AML-193 (cell line): ENCODE data around the gene MEGF6.

ENCODE experiments used
- DNase-seq, 2 experiments: peaks; one replicate each; lab custom pipeline; 2025; lab: John Stamatoyannopoulos, UW

MEGF6 gene

DNA sequence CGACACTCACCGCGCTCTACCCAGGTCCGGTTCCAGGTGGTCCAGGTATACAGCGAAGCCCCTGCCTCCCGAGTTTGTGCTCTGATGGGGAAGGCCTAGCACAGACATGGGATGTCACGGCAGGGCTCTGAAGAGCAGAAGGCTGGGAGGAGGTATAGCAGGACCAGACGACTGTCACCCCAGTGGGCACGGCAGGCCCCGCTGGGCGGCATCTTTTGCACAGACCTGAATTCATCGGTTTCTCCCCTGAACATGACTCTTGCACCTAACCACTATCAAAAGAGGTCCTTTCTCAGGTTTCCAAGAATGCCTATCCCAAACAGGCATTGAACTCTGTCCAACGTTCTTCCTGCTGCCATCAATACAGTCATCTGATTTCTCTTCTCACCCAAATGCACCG lies 126.3 kb downstream of the MEGF6 start:
- no peak for DNase-seq

DNA sequence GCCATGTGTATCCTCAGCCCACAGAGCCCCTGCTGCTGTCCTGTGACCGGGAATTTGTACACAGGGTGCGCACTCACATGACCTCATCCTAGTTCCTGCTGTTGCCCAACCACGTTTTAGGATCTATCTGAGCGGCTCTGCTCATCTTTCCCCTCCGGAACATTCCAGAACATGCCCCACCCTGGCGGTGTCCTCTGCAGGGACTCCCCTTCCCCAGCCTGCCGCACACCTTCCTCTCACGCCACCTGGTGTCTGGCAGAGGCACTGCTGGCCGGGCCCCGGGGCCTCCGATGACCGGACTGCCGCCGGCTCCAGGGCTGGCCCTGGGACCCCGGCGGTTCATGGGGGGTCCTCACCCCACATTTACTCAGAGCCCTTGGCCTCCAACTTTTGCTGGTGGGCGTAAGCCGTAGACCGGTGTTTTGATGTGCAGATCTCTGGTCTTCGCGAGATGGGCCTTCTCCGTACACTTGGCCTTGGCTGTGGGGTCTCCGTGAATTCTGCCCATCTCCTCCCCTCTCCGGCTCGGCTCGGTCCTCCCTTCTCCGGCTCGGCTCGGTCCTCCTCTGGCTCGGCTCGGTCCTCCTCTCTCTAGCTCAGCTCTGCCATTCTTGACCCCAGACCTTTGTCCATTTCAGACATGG lies 127.4 kb downstream of the MEGF6 start:
- peak in 1 of 2 experiments; percentile 7 for DNase-seq

DNA sequence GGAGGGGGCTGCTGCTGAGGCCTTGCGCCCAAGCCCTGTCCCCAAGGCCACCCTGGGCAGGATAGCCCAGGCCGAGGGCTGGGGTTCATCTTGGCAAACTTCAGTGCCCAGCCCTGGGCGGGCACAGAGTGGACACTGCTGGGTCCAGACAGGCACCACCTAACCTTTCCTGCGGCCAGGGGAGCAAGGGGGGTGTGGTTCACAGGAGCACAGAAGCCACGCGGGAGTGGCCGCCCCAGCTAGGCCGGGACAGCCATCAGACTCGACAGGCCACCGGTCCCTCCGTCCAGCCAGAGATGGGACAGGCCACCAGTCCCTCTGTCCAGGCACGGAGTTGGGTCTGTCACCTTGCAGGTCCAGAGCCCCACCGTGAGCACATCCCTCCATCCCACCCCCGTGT lies 127.9 kb downstream of the MEGF6 start:
- DNase-seq, result no peak

DNA sequence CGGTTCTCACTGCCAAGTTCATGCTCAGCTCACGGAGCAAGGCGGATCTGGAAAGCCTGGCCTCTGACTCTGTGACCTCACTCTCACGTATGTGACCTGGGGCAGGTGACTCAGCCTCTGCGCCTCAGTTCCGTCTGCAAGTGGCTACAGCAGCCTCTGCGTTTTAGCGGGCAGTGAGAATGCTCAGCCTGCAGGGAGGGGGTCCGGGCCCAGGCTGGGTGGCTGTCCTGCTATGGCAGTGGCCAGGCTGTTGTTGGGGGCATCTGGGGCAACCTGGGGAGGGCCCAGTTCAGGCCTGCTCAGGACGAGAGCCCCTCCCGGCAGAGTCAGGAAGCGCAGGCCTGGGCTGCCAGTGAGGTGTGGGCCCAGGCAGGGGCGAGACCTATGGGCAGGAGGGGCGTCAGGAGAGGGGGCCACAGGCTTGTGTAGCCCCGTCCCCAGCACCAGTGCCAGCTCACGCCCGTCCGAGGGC lies 128.9 kb downstream of the MEGF6 start:
- no peak for DNase-seq

DNA sequence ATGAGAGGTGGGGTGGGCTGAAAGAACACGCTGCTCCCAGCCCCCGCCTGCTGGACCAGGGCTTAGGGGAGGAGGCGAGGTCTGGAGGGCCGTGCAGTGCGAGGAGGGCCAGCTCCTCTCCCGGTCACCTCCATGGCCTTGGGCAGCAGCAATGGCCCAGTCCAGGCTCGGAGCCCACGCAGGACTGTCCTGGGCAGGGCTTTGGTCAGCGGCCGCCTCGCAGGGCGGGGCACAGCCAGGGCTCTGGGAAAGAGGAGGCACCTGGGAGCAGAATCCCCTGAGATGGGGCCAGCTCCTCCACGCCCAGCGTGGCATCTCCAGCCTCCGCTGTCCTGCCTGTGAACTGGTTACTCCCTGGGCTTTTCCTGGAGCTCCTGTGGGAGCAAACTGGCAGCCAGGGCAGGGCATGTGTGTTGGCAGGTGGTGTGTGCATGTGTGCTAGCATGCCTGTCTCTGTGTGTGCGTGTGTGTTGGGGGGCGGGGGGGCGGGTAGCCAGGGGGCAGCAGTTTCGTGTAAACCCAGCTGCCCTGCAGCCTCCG lies 129.4 kb downstream of the MEGF6 start:
- DNase-seq, result no peak

DNA sequence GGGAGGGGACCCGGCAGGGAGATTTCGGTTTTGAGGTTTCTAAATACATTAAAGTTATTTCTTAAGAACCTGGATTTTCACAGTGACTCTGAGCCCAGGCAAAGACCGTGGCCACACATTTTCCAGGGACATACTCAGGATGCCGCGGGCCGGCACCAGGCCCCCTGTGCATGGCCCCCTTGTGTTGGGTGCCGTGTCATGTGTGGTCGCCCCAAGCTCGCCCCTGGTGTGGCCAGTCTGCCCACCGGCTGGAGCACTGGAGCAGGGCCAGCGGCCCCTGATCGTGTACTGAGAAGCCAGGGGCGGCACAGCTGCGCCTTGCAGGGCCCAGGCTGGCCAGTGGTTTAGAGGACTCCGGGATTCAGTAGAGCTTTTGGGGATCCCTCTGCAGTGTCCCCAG lies 130.3 kb downstream of the MEGF6 start:
- no peak for DNase-seq

DNA sequence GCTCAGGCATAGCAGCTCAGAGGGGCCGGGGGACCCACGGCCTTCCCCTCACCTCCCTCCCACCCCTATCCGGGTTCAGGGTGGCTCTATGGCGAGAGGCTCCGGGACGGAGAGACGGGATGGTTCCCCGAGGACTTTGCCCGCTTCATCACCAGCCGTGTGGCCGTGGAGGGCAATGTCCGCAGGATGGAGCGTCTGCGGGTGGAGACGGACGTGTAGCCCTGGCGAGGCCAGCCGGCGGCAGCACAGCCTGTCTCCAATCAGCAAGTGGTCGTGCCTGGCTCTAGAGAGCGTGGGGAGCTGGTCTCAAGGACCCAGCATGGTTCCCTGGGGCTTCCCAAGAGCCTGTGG lies 131.0 kb downstream of the MEGF6 start:
- DNase-seq, result no peak

DNA sequence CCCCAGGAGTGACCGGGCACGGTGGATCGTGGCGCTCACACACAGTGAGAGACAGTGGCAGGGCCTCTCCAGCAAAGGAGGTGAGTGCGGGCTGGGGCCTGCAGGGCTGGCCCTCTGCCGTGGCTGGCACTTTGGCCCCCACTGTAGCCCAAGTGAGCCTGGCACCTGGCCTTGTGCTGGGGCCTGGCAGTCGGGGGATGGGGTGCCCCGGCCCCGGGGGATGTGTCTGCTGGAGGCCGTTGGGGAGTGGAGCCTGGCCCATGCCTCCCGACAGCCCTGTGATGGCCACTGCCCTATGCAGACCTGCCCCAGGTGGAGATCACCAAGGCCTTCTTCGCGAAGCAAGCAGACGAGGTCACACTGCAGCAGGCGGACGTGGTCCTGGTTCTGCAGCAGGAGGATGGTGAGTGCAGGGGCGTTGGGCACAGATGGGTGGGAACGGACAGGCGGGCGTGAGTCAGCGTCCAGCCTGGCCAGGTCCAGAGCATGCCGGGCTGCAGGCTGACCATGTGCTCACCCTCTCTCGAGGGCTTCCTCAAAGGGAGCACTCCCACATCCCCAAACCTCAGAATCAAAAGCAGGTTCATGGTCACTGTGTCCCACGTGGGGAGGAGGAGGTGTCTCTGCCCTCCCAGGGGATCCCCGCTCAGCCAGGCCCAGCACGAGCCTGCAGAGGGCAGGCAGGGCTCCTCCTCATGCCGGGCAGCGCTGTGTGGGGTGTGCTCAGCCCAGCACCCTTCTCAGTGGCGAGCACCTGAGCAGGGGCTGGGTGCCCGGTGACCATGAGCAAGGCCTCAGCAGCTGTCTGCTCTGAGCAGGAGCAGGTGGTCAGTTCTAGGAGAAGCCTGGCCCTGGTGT lies 131.6 kb downstream of the MEGF6 start:
- DNase-seq, result no peak

DNA sequence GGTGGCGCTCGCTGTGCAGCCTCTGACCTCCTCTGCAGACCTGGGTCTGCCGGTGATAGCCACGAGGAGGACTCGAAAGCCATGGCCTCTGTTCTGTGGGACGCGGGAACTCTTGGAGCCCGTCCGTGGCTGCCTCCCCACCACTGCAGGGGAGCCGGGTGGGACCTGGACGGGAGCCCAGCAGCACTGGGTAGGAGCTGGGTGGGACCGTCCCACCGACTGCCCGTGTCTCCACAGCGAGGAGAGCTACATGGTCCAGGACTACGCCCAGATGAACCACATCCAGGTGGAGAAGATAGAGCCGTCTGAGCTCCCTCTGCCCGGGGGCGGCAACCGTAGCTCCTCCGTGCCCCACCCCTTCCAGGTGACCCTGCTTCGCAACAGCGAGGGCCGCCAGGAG lies 133.1 kb downstream of the MEGF6 start:
- DNase-seq, result no peak

DNA sequence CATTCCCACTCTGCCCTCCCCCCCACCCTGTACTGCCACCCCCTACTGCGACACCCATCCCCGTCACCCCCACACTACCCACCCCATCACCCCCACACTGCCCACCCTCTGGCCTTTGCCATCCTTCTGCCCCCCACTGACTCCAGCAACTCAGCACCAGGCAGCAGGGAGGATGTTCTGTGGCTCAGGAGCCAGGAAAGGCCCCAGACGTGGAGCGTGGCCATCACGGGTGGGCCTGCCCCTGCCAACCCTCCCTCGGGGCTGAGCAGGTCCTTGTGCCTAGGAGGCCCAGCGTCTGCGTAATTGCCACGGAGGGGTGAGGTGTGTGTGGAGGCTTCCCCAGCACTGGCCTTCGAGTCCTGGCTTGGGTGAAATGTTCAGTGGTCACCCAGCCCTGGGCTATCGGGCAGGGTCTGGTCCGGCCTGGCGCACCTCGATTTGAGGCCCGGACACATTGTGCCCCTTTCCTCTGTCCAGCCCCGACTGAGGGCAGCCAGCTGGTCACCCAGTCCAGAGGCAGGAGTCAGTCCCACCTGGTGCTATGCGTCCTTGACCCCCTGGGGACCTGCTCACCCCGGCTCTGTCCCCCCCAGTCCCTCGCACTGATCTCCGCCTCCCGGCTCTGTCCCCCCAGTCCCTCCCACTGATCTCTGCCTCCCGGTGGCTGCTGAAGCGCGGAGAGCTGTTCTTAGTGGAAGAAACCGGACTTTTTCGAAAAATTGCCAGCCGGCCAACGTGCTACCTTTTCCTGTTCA lies 133.9 kb downstream of the MEGF6 start:
- no peak for DNase-seq

DNA sequence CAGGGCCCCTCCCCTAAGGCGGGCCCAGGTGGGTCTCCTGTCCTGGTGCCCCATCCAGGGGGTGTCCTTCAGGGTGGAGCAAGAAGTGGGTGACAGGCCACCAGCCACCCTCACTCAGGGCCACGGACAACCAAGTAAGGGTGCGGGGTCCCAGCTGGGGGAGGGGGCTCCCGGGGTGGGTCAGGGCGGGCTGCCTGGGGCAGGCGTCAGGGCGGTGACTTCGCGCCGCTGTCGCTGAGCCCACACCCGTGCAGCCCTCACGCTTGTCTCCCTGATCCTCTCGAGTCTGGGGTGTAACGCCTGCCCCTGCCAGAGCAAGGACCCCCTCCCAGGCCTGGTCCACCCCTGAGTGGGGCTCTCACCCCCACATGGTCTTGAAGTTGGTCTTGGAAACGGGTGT lies 134.6 kb downstream of the MEGF6 start:
- no peak for DNase-seq

DNA sequence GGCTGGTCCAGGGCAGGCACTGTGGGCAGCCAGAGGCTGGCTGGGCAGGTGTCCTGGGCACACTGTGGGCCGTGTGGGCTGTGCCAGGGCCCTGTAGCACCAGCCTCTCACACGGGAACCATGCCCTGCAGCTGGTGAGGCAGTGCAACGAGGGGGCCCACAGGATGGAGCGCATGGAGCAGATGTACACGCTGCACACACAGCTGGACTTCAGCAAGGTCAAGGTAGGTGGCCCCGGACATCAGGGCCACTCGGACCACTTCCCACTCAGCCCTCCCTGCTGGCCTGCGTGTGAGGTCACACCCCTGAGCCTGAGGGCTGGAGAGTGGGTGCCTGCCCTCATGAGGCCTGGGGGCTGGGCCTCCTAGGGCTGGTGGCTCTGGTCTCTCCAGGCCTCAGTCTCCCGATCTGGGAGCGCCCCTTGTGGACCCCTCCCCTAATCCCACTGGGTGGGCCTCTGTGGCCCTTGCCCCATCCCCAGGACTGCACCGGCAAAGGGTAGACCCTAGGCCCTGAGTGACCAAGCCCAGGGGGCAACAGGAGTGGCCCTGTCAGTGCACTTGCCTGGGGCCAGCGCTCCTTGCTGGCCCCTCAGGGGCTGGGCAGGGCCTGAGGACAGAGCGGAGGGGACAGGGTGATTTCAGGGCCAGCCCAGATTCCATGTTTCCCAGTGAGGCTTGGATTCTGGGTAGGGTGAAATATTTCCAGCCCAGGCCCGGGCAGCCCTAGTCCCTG lies 135.3 kb downstream of the MEGF6 start:
- DNase-seq, result no peak

DNA sequence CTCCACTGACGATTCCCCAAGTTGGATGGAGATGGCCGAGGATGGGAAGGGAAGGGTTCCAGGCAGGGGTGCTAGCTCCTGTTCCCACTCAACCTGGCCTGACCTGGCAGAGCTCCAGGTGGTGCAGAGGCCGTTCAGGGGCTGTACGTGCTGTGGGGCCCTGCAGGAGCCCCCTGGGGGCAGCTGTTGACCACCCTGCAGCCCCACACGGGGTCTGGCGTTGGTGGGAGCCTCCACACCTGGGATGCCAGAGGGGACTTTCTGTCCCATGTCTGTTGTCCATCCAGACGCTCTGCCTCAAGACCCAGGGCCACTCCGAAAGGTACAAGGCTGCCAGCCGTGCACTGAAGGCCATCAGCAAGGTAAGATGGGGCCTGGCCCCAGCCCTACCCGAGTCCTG lies 136.9 kb downstream of the MEGF6 start:
- no peak for DNase-seq

DNA sequence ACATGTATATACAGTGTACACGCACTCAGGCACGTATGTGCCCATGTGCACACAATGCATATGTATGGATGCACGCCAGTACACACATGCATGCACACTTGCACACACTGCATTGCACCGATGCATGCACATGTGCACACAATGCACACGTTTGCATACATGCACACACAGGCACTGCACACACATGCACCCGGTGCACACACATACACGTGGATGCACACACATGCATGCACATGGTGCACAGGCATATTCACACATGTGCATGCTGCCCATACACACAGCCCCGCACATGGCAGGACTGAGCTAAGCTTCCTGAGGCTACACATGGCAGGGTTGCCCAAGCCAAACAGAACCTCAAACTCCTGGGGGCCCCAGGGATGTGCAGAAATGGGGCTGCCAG lies 137.3 kb downstream of the MEGF6 start:
- DNase-seq, result no peak

DNA sequence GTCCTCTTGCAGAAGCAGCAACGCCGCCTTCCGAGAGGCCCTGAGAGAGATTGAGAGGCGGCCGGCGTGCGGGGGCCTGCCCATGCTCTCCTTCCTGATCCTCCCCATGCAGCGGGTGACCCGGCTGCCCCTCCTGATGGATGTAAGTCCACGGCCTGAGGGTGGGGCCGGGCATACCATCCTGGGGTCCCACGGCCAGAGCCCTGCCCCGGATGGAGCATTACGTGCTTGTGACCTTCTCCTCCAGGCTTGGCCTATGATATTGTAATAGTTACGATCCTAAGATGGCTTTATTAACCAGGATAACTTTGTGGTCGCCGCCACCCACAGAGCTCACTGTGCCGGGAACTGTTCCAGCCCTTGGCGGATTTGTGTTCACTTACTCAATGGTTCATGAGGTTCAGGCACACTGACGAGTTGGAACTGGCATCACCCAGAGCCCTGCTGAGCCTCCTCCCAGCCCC lies 137.9 kb downstream of the MEGF6 start:
- DNase-seq, result no peak

DNA sequence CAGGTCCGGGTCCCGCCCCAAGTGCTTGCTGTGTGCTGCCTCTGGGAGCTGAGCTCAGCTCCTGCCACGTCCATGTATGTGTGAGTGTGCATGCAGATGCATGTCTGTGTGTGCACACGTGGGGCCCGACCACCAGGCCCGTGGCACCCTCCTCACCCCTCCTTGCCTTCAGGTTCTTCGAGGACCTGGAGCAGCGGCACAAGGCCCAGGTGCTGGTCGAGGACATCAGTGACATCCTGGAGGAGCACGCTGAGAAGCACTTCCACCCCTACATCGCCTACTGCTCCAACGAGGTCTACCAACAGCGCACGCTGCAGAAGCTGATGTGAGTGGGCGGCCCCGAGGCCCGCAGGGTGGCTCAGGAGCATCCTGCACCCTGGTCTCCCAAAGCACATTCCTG lies 138.4 kb downstream of the MEGF6 start:
- DNase-seq, result no peak

DNA sequence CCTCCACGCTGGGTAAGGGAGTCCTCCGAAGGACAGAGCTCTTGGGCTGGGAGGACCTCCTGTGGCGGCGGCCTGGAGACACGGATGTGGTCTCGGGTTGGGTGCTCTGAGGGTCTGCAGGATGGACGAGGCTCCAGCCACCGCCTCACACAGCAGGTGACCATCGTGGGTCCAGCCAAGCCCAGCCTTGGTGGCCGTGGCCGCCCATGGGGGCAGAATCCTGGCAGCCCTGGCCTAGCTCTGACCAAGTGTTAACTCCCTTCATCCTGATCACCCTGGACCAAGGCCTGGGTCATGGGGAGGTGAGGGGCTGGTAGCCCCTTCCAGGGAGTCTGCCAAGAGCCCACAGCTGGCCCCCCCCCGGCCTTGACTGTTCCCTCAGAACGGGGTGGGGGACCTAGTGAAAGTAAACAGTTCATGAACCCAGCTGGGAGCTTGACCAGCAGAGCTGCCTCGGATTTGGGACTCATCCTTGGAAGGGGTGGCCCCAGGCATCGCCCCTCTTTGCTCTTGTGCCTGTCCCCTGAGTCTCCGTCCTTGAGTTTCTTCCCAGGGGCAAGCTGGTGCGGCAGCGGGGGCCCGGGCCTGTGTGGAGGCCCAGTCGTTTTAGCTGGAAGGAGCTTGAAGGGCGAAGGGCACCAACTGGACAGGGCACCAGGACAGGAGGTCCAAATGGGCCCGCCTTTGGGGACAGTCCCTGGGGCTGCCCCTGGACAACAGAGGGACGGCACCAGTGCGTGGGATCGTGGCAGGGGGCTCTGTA lies 139.0 kb downstream of the MEGF6 start:
- no peak for DNase-seq

DNA sequence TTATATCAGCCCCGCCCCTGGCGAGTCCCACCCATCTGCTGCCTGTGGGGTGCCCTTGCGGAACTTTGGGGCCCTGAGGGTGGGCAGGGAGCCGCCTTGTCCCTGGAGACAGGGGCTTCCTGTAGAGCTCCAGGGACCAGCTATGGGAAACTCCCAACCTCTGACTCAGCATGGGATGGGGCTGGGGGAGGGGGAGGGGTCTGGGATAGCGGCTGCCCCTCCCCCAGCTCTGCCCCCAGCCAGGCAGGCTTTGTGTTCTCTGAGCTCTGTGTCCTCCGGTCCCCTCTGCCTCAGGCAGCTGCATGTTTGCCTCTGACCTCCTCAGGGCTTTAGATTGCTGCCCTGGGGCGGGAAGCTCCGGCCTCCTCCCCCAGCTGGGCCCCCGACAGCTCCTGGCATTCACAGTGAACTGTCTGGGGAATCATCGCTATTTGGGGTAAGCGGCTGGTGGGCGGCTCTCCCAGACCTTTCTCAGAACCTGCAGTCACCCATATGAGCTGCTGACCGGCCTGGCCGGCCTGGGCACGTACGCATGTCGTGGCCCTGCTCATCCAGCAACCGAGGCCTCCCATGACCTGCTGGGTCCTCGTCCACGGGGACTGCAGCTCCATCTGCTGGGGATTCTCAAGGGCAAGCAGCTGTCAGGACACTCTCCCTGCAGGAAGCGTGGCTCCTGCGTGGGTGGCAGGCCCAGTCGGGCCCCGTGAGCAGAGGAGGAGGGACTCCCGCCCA lies 139.8 kb downstream of the MEGF6 start:
- no peak for DNase-seq

DNA sequence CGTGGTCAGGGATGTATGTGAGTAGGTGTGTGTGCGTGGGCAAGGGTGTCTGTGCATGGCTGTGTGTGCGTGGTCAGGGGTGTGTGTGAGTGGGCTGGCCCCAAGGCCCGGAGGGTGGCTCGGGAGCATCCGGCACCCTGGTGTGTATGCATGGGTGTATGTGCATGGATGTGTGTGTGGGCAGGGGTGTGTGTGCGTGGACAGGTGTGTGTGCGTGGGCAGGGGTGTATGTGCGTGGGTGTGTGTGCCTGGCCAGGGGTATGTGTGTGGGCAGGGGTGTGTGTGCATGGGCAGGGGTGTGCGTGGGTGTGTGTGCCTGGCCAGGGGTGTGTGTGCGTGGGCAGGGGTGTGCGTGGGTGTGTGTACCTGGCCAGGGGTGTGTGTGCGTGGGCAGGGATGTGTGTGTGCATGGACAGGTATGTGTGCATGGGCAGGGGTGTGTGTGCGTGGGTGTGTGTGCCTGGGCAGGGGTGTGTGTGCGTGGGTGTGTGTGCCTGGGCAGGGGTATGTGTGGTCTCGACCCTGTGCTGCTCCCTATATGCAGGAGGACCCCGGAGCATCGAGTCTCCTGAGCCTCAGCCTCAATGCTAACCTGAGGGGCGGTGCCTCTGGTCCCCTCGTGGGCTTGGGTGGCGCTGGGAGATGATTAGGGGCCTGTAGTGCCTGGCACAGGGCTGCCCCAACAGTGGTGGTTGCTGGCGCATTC lies 140.5 kb downstream of the MEGF6 start:
- no peak for DNase-seq
